Right hindlimb (tissue), 1 donor: ENCODE data around the gene BRINP3.
"Not testable (repeated sequence)": the region's sequence is repeated elsewhere in the genome, so short reads cannot be mapped to it uniquely, and the experiment has no call there.

Experiments used
- DNase-seq: peaks from one replicate; pipeline ENCODE4 v3.0.0-alpha.2; 2018

The BRINP3 gene

DNA sequence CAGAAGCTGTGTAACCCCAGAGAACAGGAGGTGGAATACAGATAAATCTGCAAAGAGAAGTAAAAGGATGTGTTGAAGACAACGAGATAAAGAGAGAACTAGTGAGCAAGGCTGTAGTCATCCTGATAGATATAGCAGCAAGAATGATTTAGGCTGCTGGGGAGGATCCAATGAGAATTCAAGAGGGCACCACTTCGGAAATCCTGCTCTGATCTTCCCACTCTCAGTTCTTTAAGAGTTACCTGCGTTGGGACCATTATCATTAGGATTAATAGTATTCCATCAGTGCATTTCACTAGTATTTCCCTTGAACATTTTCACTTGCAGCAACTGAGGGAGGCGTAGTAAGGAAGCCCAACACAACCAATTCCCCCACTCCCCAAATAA is at the start of gene BRINP3:
BRINP3 (minus strand) TSS at position 103 of the 387 bp plus-strand sequence.
- DNase-seq = no peak

DNA sequence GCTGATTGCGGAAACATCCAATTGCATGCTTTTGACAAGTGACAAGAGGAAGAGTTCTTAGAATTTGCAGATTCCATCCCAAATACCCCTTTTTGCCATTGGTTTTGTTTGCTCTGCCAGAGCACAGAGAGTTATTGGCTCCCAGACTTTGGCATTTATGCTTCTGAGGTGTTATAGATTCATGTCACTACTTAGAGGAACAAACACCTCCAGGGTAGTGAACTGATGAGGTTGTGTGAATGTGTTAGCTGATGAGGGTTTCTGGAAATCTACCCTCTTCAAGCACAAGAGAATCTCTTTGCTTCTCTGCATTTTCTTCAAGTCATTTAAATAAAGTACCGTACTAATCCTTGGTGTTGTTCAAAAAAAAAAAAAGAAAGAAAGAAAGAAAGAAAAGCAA is 33.9 kb upstream of the BRINP3 start:
- no peak for DNase-seq

DNA sequence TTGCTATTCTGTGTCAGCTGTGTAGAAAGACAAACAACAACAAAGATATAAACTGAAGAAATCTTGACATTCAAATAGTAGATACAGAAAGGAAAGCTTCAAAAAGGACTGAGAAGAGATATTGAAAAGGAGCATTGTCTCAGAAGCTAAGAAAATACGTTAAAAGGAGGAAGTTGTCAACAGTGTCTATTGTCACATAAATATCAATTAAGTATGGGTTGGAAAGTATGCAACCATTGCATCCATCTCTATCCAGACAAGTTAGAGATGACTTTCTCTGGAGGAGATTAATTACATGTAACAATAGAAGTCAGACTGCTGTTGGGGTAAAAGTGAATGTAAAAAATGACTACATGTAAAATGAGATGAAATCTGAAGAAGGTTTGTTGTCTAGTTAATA is 29.7 kb upstream of the BRINP3 start:
- no peak for DNase-seq

DNA sequence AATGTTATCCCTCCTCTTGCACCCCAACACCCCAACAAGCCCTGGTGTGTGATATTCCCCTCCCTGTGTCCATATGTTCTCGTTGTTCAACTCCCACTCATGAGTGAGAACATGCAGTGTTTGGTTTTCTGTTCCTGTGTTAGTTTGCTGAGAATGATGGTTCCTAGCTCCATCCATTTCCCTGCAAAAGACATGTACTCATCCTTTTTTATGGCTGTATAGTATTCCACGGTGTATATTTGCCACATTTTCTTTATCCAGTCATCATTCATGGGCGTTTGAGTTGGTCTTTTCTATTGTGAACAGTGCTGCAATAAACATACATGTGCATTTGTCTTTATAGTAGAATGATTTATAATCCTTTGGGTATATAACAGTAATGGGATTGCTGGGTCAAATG is 26.9 kb upstream of the BRINP3 start:
- not testable (repeated sequence) for DNase-seq

DNA sequence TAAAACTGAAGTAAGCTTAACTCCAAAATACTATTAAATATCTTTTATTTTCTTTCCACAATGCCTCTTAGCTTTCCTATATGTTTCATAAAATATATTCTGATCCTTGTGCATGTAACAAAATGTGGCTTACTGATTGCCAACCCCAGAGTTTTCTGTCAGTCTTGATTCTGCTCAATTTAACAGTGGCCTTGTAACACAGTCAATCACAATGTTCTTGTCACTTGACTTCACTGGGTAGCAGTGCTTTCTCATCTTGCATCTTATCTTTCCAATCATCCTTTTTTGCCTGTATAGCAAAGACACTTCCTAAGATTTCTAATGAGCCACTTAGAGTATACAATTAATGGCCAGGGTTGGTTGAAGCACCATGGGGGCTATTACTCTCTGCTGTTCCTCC is 19.9 kb upstream of the BRINP3 start:
- DNase-seq = no peak

DNA sequence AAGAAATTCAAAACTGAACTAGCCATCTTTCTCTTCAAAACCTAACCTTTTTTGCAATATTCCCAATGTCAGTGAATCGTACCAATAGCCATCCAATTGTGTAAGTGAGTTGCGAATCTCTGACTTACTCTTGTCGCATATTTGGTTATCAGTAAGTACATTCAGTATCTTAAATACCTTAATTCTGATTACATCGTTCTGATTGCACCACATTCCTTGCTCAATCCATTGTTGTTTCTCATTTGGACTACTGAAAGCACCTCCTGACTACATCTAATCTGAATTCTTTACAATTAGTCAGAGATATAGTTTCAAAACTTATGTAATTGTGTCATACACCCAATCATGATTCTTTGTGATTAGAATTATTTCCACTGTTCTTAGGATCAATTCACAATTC is 16.8 kb upstream of the BRINP3 start:
- no peak for DNase-seq

DNA sequence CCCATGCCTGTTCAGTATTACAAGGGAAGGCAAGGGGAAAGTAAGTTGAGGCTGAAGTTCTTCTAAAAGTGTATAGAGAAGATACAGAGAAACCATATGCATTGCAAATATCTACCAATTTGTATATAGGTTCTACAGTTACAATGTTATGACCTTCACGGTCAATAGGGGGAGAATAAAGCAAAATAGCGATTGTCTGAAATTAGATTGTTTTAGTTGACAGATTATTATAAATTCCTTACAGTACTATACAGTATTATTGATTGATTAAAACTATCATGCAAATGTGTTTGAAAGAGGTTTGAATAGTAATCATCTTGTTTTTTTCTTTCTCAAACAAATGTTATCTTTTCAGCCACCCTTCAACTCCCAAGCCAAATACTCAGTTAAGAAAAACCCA is 13.7 kb upstream of the BRINP3 start:
- DNase-seq = no peak

DNA sequence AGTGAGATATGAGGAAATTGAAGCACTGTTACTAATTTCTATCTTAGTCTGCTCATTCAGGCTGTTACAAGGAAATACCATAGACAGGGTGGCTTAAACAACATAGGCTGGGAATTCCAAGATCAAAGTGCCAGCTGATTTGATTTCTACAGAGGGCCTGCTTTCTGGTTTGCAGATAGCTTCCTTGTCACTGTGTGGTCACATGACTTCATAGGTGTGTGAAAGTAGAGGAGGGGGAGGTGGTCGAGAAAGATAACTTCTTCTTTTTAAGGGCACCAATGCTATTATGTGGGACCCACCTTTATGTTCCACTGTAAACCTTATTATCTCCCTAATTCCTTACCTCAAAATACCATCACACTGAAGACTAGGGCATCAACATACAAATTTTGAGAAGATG is 6.4 kb upstream of the BRINP3 start:
- DNase-seq = no peak

DNA sequence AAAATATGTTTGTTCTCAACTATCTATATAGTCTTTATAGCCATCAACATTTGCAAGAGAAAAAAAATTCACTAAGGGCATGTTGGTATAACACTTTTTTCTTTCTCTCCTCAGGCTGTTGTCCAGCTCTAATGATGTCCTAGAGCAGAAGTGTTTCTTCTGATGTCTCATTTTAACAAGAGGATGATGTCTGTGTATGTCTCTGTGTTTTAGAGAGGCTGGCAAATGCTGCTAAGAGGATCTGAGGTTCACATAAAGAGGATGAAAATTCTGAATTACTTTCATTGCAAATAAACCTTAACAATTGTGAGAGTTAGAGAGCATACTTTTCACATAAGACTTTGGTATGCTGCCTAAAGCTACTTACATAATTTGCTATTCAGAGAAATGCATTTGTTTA is 2.6 kb upstream of the BRINP3 start:
- no peak for DNase-seq

DNA sequence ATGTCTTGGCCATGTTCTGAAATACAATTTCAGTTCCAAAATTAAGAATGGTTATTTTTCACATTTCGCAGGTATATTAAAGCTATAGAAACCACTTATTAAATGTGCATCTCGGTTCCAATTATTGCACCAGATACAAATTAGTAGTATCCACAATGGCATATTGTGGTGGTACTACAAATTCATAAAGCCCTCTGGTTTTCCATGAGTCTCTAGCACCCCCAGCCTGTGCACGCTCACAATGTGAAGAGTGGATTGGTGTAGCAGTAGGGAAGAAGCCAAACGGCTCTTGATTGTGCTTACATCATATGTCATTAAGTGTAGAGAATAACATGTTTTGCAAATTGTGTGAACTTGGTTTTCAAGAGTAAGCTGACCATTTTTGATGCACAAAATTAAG is 1.9 kb upstream of the BRINP3 start:
- no peak for DNase-seq

DNA sequence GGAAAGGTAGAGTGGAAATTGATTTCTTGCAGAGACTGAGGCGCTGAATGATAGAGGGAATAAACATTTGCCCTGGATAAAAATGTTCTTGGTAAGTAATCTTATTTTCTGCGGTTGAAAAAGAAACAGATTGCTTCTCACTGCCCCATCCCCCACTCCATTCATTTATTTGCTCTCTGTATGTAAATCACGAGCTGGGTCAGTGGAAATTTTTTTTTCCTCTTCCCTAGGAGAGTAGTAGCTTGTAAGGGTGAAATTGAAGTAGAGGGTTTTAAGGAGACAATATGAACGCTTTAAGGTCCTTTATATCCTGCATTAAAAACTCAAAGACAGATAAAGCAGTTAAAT is 1.4 kb upstream of the BRINP3 start:
- DNase-seq = no peak

DNA sequence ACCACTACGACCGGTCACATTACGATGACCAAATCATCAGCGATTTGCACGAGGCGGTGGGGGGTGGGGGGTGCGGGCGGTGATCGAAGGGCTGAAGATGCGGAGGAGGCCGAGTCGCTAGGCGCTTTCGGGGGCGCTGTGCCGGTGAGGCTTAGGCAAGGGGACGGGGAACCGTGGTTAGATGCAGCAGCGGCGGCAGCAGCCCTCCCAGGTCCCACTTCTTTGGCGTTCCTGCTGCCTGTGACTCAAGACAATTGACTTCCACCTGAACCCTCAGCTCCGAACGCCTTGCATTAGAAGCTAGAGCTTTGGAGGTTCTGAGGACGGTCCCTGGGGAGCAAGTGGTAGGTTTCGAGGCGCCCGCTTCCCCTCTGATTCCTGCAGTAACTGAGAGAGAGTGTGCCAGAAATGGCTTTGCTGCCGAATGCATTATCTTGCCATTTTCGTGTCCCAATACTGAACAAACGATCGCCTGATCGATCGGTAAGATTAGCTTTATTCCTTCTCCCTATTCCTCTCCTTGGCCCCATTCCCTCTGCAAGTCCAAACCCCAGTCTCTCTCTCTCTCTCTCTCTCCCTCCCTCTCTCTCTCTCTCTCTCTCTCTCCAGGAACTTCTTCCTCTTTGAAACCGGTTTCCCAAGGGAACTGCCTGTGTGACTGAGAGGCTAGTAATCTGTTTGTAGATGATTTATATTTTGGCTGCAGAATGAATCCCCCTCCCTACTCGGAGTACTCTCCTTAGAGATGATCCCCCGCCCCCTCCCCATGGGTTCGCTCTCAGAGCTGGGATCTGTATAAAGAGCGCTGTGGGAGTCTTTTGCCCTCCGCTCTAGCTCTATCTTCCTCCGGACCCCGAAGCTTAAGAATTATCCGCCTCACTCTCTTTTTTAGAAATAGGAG is 735 bp upstream of the BRINP3 start:
- DNase-seq = peak; percentile 42

DNA sequence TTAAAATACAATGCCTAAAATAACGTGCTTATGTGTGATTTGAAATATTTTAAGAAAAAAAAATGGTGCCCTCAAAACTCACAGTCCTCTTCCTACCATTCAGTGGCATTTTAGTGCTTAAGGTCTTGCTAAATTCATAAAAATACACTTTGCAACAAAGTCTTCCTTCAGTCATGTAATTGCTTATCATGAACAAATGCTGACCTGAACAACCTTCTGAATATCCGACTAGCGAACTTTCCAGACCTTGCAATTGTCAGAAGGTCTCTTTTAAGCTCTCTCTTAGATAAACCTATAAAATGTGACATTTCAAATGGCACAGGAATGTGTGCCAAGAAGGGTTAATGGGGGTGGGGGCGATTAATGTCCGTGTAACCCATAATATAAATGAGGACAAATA is 858 bp downstream of the BRINP3 start:
- no peak for DNase-seq

DNA sequence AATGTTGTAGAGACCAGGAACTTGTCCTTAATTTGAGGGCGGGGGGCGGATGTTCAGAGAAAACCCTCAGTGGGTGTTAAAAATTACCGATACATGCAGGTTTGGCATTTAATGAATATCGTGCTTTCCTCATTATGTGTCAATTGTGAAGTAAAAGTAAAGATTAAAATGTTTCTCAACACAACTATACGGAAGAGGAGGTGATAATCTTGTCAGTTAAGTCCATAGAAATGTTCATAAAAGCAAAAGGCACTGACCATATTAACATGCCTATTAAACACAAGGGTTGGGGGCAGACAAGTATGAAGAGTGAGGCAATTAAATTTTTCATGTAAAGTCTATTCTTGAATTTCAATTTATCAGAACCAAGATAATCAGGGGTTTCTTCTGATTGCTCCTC is 1.3 kb downstream of the BRINP3 start:
- no peak for DNase-seq

DNA sequence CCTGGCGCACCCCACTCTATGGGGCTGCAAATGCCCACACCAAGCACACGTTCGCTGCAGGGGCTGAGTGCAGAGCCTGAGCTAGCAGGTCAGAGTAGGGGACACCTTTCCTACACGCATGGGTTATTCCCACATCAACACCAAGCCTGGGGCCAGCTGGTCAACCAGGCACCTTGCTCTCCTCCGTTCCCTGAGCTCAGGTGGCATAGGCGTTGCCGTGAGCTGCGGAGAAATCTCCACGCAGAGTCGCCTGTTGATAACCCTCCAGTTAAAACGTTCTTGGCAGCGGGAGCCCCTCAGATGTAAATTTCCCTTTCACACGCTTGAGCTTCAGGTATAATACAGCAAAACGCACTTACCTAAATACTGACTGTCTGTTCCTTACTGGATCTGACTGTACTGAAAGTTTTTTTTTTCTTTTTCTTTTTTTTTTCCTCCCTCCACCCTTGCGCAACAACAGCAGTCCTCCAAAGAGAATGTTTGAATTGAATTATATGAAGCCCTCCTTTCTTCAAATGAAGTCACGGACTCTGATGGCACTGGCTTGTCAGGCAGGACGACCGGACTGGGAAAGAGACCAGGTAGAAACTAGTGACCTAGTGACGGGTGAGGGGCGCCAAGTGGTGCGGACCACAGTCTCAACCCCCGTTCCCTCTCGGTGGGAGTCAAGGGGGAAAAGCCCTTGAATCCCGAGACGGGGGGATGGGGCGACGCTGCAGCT is 2.1 kb downstream of the BRINP3 start:
- peak; percentile 22 for DNase-seq

DNA sequence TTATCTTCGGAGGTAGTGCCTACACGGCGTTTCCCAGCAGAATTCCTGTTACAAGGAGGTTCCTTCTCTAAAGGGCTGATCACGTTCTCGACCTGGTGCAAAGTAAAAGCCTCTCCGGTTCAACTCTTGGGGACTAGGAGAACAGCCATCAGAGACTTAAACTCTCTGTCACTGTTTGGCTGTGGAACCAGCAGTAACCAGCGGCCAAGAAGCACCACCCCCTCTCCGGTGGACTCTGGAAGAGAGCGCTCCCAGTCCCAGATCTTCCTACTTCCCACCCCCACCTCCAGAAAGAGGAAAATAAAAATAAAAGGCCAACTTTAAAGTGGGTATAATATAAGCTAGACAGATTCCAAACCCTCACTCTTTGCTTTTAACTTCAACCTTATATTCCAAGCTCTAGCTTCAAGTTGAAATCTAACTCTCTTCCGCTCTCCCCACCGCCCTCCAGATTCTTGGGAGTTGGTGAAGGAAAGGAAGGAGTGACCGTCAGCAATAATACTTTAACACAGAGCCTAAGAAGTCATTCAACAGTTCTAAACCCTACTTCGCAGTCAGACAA is 2.9 kb downstream of the BRINP3 start:
- DNase-seq = peak; percentile 27

DNA sequence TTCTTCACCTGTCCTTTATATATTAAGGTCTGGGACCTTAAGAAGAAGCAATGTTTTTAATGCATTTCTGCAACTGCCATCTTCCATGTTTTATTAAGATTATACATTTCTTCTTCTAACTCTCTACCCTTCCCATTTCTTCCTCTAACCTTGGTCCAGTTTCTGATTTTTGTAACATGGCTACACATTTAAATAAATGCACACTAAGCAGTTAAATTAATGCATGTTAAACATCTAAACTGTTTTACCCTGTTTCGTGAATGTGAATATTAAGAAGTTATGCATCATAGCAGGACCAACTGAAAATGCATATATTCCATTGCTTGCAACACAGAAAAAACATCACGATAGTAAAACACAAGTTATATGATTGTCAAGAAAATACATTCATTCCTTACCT is 3.7 kb downstream of the BRINP3 start:
- DNase-seq = no peak

DNA sequence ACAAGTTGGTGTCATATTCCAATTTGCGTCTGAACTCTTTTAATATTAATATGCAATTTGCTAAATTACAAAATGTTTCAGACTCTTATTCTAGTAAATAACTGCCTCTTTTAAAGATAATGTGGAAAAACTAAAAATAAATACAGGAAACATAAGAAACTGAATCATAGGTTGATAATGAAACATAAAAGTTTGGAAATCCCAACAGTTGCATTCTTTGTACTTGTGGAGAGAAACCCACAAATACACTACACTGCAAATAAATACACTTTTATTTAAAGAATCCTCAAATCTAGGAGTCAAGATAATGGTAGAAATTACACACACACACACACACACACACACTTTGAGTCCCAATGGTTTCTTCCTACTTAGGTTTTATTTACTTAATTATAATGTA is 5.2 kb downstream of the BRINP3 start:
- DNase-seq = no peak

DNA sequence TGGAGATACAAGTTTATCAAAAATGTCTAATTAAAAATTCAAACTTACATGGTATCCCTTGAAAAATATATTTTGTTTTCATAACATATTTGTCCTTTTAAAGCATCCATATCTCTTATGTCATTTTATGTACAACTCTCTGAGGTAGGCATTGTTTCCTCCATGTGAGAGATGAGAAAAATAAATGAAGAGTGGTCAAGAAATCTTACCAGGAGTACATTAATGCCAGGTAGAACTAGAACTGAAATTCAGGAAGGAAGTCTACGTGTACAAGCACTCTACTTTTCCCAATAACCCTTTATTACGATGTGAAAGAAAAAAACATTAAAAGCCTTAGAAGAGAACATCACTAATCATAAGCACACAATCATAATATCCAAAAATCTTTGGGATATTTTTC is 5.6 kb downstream of the BRINP3 start:
- no peak for DNase-seq

DNA sequence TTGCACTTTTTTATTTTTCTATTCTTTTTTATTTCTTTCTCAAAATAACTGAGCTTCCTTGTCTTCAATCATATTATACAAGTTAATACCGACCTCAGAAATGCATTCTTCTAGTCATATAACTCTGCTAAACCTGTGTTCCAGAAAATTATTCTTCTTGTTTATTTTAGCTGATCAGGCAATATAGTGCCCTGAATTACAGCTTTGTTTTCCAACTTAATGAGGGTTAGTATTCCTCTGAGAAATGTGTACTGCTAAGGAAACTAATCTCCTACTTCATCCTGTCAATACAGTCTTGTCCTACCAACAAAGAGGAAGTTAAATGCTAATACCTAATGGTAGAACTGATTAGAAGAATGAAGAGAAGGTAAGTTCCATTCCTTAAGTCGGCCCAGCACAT is 13.0 kb downstream of the BRINP3 start:
- DNase-seq = no peak

DNA sequence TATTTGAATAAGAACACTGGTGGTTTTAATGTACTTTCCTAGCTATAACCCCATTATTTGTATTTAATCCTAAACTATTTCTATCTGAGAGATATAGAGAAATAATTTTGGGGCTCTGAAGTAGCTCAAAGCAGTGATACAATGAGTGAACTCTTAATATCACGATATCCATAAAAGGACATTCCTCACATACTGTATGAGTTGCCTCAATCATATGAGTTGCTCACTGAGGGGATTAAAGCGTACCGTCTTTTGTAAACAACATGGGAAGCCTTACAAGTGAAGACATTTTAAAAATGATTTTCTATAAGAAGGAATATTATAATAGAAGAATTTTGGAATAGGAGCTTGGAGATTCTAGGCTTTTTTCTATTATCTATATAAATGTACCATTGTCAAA is 21.5 kb downstream of the BRINP3 start:
- DNase-seq = no peak

DNA sequence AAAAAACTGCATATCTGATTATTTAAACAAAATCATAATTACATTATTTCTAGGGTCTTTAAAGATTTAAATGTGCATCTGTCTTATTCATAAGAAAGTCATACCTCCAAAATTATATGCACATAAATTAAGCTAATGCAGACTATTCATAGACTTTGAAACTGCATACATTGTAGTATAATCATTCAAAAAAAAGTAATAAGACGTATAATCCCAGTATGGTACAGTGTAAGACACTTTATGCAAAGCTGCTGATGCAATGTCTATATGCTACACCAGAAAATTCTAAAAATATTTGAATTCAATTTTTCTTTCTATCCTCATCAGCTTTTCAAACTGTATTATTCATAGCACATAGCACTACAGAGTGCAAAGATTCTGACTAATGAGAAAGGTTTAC is 22.0 kb downstream of the BRINP3 start:
- DNase-seq = no peak

DNA sequence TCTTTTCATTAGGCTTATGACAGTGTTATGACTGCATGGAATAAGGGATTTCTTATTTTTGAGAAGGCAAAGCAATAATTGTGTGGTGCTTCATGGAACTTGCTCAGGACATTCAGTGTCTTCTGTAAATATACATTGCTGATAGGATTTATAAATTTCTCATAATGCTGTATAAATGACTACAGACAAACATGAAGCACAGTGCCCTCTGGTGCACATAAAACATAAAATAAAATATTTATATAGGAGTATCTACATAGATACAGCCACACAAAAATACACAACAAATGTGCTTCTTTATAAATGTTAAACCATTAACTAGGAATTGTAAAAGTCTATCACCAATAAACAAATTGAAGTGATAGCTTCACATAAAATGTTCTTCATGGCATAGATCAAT is 24.1 kb downstream of the BRINP3 start:
- no peak for DNase-seq

DNA sequence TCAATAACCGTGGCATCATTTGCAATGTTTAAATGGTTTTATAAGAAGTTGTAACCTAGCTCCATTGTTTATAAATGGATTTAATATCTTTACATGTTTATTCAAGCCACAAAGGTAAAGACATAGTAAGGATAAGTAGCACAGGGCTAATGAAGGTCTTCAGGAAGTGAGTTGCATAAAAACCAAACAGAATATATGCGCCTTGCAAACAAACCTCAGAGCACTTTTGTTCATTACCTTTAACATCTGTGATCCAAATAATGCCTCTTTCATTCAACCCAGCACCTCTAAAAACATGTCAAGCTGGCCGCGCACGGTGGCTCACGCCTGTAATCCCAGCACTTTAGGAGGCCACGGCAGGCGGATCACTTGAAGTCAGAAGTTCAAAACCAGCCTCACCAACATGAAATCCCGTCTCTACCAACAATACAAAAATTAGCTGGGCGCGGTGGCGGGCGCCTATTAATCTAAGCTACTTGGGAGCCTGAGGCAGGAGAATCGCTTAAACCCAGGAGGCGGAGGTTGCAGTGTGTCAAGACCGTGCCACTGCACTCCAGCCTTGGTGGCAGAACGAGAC is 25.3 kb downstream of the BRINP3 start:
- DNase-seq = no peak
